Measurements from ENCODE around the gene NPM1.
"Not testable (repeated sequence)": the region's sequence is repeated elsewhere in the genome, so short reads cannot be mapped to it uniquely, and the experiment has no call there.

Gene NPM1

DNA sequence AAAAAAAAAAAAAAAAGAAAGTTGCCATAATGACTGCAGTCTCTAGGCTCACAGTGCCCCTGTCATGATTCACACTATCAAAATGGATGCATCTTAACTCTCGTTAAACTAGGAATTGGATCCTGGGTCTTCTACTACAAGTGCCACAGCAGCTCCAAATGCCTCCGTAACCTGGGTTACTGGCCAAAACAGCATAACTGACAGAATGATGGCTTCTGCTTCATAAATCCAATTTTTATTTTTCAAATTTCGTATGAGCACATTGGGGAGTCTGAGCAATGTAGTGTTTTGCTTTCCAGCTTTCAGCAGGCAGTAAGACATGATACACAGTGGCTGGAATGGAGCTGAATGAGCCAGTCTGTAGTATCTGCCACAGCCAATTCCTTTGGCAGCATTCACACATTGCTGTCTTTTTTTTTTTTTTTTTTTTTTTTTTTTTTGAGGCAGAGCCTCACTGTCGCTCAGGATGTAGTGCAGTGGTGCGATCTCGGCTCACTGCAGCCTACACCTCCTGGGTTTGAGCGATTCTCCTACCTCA lies 36.0 kb upstream of the NPM1 start:
- H3K4me3 ChIP-seq = no peak overlapping the region
- intact Hi-C loops (cut with DNase I; ENCODE audit: low total_unique reads) = no loop called here
- H3K36me3 ChIP-seq = no peaks in the 10 kb centered on the region
- TF ChIP-seq, protein P1, sequence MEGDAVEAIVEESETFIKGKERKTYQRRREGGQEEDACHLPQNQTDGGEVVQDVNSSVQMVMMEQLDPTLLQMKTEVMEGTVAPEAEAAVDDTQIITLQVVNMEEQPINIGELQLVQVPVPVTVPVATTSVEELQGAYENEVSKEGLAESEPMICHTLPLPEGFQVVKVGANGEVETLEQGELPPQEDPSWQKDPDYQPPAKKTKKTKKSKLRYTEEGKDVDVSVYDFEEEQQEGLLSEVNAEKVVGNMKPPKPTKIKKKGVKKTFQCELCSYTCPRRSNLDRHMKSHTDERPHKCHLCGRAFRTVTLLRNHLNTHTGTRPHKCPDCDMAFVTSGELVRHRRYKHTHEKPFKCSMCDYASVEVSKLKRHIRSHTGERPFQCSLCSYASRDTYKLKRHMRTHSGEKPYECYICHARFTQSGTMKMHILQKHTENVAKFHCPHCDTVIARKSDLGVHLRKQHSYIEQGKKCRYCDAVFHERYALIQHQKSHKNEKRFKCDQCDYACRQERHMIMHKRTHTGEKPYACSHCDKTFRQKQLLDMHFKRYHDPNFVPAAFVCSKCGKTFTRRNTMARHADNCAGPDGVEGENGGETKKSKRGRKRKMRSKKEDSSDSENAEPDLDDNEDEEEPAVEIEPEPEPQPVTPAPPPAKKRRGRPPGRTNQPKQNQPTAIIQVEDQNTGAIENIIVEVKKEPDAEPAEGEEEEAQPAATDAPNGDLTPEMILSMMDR (IDR thresholded peaks at IDR 0.05) = no peak
- no peaks in the 10 kb centered on the region for H3K9me3 ChIP-seq
- H3K4me1 ChIP-seq = no peaks in the 10 kb centered on the region
- peaks cover 0 to 9% of the 10 kb centered on the region in 2 donors for H3K27me3 ChIP-seq
- DNase-seq = no peak
- H3K27ac ChIP-seq = no peak overlapping the region

DNA sequence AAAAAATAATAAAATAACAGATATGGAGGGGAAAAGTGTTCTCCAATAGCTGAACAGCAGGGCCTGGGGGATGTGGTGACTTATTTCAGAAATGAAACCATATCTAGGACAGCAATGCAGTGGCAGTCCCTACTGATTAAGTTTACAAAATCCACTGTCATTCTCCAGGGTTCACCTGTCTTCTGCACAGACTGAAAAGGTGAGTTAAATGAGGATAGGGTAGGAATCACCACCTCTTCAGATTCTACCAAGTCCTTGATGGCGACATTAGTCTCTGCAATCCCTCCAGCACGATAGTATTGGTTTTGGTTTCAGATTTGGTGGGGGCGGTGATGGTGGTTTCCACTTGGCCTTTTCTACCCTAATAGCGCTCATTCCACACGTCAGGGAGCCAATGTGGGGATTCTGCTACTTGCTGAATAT lies 32.3 kb upstream of the NPM1 start:
- no peak for DNase-seq
- H3K36me3 ChIP-seq = no peaks in the 10 kb centered on the region
- no peak overlapping the region for H3K4me3 ChIP-seq
- intact Hi-C loops (cut with DNase I; ENCODE audit: low total_unique reads) = no loop called here
- H3K4me1 ChIP-seq = no peaks in the 10 kb centered on the region
- TF ChIP-seq, protein P1 (IDR thresholded peaks at IDR 0.05) = no peak
- H3K27ac ChIP-seq = no peak overlapping the region
- H3K9me3 ChIP-seq = no peaks in the 10 kb centered on the region
- H3K27me3 ChIP-seq = peaks cover 0 to 7% of the 10 kb centered on the region in 2 donors

DNA sequence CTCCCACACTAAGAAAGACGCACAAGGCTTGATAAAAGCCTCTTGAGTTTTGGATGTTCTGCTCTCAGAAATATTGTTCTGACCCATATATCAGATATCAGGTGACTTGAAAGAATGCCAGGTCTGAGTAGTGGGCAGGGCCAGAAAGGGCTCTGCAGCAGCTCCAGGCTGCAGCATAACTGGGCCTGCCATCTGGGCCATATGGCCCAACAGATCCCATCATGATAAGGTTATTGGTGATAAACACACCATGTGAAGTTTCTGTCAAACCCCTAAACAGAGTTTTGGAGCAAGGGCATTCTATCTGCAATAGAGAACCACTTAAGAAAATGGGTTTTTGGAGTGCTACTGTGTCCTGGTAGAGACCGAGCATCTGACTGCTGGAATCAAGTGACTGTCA lies 29.8 kb upstream of the NPM1 start:
- intact Hi-C loops (cut with DNase I; ENCODE audit: low total_unique reads) = no loop called here
- no peaks in the 10 kb centered on the region for H3K27me3 ChIP-seq
- no peak overlapping the region for H3K4me3 ChIP-seq
- no peaks in the 10 kb centered on the region for H3K36me3 ChIP-seq
- H3K27ac ChIP-seq = no peak overlapping the region
- no peaks in the 10 kb centered on the region for H3K4me1 ChIP-seq
- H3K9me3 ChIP-seq = no peaks in the 10 kb centered on the region
- DNase-seq = no peak
- TF ChIP-seq, protein P1 (IDR thresholded peaks at IDR 0.05) = no peak

DNA sequence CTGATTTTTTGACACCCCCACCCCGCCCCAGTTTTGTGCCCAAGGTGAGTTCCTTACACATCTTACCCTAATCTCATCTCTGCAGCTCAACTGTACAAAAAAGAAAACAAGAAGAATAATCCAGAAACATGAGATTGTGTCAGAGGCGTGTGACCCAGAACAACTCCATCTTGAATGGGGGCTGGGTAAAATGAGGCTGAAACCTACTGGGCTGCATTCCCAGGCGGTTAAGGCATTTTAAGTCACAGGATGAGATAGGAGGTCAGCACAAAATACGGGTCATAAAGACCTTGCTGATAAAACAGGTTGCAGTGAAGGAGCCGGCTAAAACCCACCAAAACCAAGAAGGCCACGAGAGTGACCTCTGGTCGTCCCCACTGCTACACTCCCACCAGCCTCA lies 26.5 kb upstream of the NPM1 start:
- H3K27me3 ChIP-seq; H3K27ac ChIP-seq; H3K4me3 ChIP-seq; H3K36me3 ChIP-seq; DNase-seq; H3K4me1 ChIP-seq; intact Hi-C loops (cut with DNase I; ENCODE audit: low total_unique reads); H3K9me3 ChIP-seq: not testable (repeated sequence)

DNA sequence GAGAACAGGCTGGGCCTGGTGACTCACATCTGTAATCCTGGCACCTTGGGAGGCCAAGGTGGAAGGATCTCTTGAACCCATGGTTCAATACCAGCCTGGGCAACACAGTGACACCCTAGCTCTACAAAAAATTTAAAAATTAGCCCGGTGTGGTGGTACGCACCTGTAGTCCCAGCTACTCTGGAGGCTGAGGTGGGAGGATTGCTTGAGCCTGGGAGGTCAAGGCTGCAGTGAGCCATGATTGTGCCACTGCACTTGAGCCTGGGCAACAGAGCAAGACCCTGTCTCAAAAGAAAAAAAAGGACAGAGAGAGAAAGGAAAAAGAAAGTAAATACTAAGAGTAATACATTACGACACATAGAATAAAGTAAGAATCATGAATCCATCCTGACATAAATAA lies 24.4 kb upstream of the NPM1 start:
- H3K9me3 ChIP-seq; intact Hi-C loops (cut with DNase I; ENCODE audit: low total_unique reads); H3K36me3 ChIP-seq; H3K27me3 ChIP-seq; H3K4me3 ChIP-seq; H3K4me1 ChIP-seq; H3K27ac ChIP-seq; DNase-seq: not testable (repeated sequence)

DNA sequence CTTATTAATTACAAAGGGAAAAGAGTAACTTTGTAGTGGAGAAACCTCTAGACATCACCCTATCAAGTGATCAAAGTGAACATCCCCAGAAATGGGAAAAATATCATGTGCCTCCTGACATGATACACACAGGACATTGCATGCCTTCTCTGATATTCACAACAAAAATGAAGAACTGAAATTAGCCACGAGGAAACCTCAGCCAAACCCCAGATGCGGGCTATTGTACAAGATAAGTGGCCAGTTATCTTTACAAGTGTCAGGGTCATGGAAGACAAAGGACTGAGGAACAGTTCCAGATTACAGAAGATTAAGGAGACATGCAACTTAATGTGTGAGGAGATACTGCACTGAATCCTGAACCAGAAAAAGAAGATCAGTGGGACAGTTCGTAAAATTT lies 23.8 kb upstream of the NPM1 start:
- TF ChIP-seq, protein P1 (IDR thresholded peaks at IDR 0.05) = no peak

DNA sequence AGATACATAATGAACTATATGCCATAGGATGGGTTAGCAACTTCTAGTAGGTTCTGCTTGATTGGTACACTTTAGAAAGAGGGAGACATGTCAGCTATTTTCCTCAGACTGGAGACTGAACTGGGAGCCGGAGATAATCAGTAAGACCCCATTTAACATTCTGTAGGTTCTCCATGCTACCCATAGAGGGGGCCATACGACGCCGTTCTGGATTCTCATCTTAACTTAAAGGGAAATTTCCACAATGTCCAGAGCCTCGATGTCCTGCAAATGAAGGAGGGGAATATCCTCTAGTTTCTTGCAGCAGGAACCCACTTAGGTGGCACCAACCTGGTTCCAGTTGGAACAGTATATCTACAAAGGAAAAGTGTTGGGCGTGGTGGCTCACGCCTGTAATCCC lies 22.3 kb upstream of the NPM1 start:
- Histone ChIP-seq H3K4me3 (no peak overlapping the region), H3K27me3 (peaks cover 0 to 8% of the 10 kb centered on the region in 2 donors), H3K4me1 (no peaks in the 10 kb centered on the region), H3K27ac (no peak overlapping the region), H3K36me3 (no peaks in the 10 kb centered on the region), H3K9me3 (no peaks in the 10 kb centered on the region)
- DNase-seq = no peak
- TF ChIP-seq, protein P1 (IDR thresholded peaks at IDR 0.05) = no peak
- intact Hi-C loops (cut with DNase I; ENCODE audit: low total_unique reads) = no loop called here

More for the DNA sequence above, 23.8 kb upstream of the NPM1 start:
- Histone ChIP-seq H3K4me3 (no peak overlapping the region), H3K36me3 (no peaks in the 10 kb centered on the region), H3K9me3 (no peaks in the 10 kb centered on the region), H3K27ac (no peak overlapping the region), H3K27me3 (peaks cover 0 to 8% of the 10 kb centered on the region in 2 donors), H3K4me1 (no peaks in the 10 kb centered on the region)
- DNase-seq = no peak
- intact Hi-C loops (cut with DNase I; ENCODE audit: low total_unique reads) = no loop called here
